Activated T-cell treated with anti-CD3 and anti-CD28 coated beads for 48 hours (primary cell): Measurements from ENCODE around the gene TSEN2.
"Not testable (repeated sequence)": the region's sequence is repeated elsewhere in the genome, so short reads cannot be mapped to it uniquely, and the experiment has no call there.

Experiments used
- DNase-seq: peaks from one replicate; pipeline ENCODE4 v3.0.0-alpha.2; 2020; ENCODE audit warnings: low read depth

Gene TSEN2

GRCh38 chr3:12452361-12453330 is 31.6 kb upstream of the TSEN2 start:
- DNase-seq: no peak

GRCh38 chr3:12454076-12454815 is 30.0 kb upstream of the TSEN2 start:
- DNase-seq: no peak

GRCh38 chr3:12454816-12455121 is 29.5 kb upstream of the TSEN2 start:
- DNase-seq: no peak

GRCh38 chr3:12455740-12456139 is 28.5 kb upstream of the TSEN2 start:
- no peak for DNase-seq

GRCh38 chr3:12456441-12456840 is 27.8 kb upstream of the TSEN2 start:
- no peak for DNase-seq

GRCh38 chr3:12457380-12457779 is 26.9 kb upstream of the TSEN2 start:
- DNase-seq: not testable (repeated sequence)

- no peak for DNase-seq
These were observed 25.4 kb upstream of the TSEN2 start for GRCh38 chr3:12458901-12459300.

GRCh38 chr3:12460127-12460526 is 24.2 kb upstream of the TSEN2 start:
- DNase-seq: no peak

GRCh38 chr3:12461097-12461649 is 23.1 kb upstream of the TSEN2 start:
- peak; percentile 29 for DNase-seq

- no peak for DNase-seq
These were observed 21.9 kb upstream of the TSEN2 start for GRCh38 chr3:12462159-12462947.

- no peak for DNase-seq
These were observed 20.6 kb upstream of the TSEN2 start for GRCh38 chr3:12463686-12464085.

GRCh38 chr3:12464181-12464580 is 20.1 kb upstream of the TSEN2 start:
- no peak for DNase-seq

GRCh38 chr3:12465151-12465835 is 19.0 kb upstream of the TSEN2 start:
- no peak for DNase-seq

GRCh38 chr3:12465836-12466225 is 18.4 kb upstream of the TSEN2 start:
- DNase-seq: no peak

GRCh38 chr3:12467746-12468145 is 16.5 kb upstream of the TSEN2 start:
- no peak for DNase-seq

- DNase-seq: no peak
These were observed 16.0 kb upstream of the TSEN2 start for GRCh38 chr3:12468276-12468675.

- no peak for DNase-seq
These were observed 15.5 kb upstream of the TSEN2 start for GRCh38 chr3:12468757-12469156.

- not testable (repeated sequence) for DNase-seq
These were observed 15.1 kb upstream of the TSEN2 start for GRCh38 chr3:12469222-12469621.

- no peak for DNase-seq
These were observed 14.2 kb upstream of the TSEN2 start for GRCh38 chr3:12470111-12470510.

- no peak for DNase-seq
These were observed 13.6 kb upstream of the TSEN2 start for GRCh38 chr3:12470680-12471079.

- peak; percentile 62 for DNase-seq
These were observed 13.0 kb upstream of the TSEN2 start for GRCh38 chr3:12471241-12471640.
